ENCODE results near the gene LIMK2.
"Not testable (repeated sequence)": the region's sequence is repeated elsewhere in the genome, so short reads cannot be mapped to it uniquely, and the experiment has no call there.

DNA sequence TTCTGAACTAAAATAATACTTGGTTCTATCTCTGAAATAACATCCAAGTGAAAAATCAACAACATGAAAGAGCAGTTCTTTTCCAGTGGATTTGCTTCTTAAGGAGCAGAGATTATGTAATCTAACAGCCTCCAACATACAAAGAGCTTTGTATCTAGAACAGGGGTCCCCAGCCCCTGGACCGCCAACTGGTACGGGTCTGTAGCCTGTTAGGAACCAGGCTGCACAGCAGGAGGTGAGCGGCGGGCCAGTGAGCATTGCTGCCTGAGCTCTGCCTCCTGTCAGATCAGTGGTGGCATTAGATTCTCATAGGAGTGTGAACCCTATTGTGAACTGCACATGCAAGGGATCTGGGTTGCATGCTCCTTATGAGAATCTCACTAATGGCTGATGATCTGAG, 12.6 kb downstream of the LIMK2 start:
- TF ChIP-seq POLR2A (IDR thresholded peaks at IDR 0.05; ENCODE audit: low read length); GATA1 (IDR thresholded peaks at IDR 0.05; ENCODE audit: low read depth, low read length): not testable (repeated sequence)
